GM12878 (cell line): ENCODE results near the gene LPGAT1. TPM values are rescaled to one million over a fixed set of nuclear protein-coding genes. Genes with fewer than 3 reads are reported as not detected.

ENCODE experiments used
- ATAC-seq: fragments of 200-7000 bp; cut with Tn5 transposase; 3 replicates; pipeline ENCODE4 v1.9.1; 2020; ENCODE audit warnings: mild to moderate bottlenecking, moderate library complexity
- BruUV-seq: library from RNA; stranded (reverse); fragments of 400-500 nt; replicated peaks from 2 replicates; lab custom pipeline; 2021; lab: Mats Ljungman, UMichigan
- CTCF ChIA-PET: fragments of 300-600 bp; sonication (Branson Sonifier 250); formaldehyde crosslinking; extraction: SDS; loops from one replicate; lab custom pipeline; 2021; ENCODE audit warnings: inconsistent platforms; lab: Yijun Ruan, JAX
- POLR2A ChIA-PET: fragments of 350-600 bp; formaldehyde crosslinking; extraction: SDS; loops from one replicate; lab custom pipeline; 2021; ENCODE audit warnings: inconsistent platforms; lab: Charles Lee
- RAD21 ChIA-PET: fragments of 300-600 bp; sonication (Branson Sonifier 250); formaldehyde crosslinking; loops from one replicate; lab custom pipeline; 2023; ENCODE audit warnings: antibody characterized with exemption; ENCODE audit not compliant: unreplicated experiment; lab: Charles Lee
- SMC1A ChIA-PET: fragments of 300-600 bp; sonication (Branson Sonifier 250); formaldehyde crosslinking; loops from one replicate; lab custom pipeline; 2023; ENCODE audit not compliant: unreplicated experiment, uncharacterized antibody; lab: Charles Lee
- DNase-seq: peaks from one replicate; pipeline ENCODE4 v3.0.0-alpha.2; 2011; ENCODE audit warnings: low read depth, low spot score
- FAIRE-seq: peaks from 3 replicates; lab custom pipeline; 2011; peaks lifted over from hg19 to GRCh38; lab: Jason Lieb, UNC
- H2AFZ ChIP-seq: 2 replicates; pipeline ENCODE4 v1.6.0; 2011; ENCODE audit warnings: low read depth, low read length, control low read depth; ENCODE audit not compliant: control insufficient read depth
- H3K27ac ChIP-seq: 2 replicates; pipeline ENCODE4 v1.5.1; 2011; ENCODE audit warnings: control low read depth; ENCODE audit not compliant: control insufficient read depth, insufficient read depth
- H3K27me3 ChIP-seq, 2 experiments: replicated peaks in 1 of 2; 2 replicates each; pipeline versions ENCODE4 v1.6.0 to v1.6.1; 2011; ENCODE audit warnings: low read length in 1 of 2; ENCODE audit not compliant: control insufficient read depth in 2 of 2, insufficient read depth in 2 of 2
- H3K36me3 ChIP-seq, 2 experiments: 2 replicates each; pipeline ENCODE4 v1.5.1; 2011; ENCODE audit warnings: low read length in 1 of 2; ENCODE audit not compliant: control insufficient read depth in 2 of 2, insufficient read depth in 2 of 2
- H3K4me1 ChIP-seq: 2 replicates; pipeline ENCODE4 v1.6.1; 2011; ENCODE audit warnings: mild to moderate bottlenecking, low read length, moderate library complexity, mixed read lengths; ENCODE audit not compliant: control insufficient read depth, insufficient read depth
- H3K4me2 ChIP-seq: 2 replicates; pipeline ENCODE4 v1.6.0; 2011; ENCODE audit warnings: control low read depth; ENCODE audit not compliant: control insufficient read depth, insufficient read depth
- H3K4me3 ChIP-seq: fragments of 200-600 bp; sonication (generic); 2 replicates; pipeline ENCODE4 v1.5.1; 2016
- H3K79me2 ChIP-seq: 2 replicates; pipeline ENCODE4 v1.6.0; 2011; ENCODE audit warnings: low read length; ENCODE audit not compliant: control insufficient read depth, insufficient read depth
- H3K9ac ChIP-seq: 2 replicates; pipeline ENCODE4 v1.8.0; 2011; ENCODE audit warnings: low read length, control low read depth, mixed read lengths; ENCODE audit not compliant: control insufficient read depth, insufficient read depth
- H3K9me3 ChIP-seq: replicated peaks from 3 replicates; pipeline ENCODE4 v1.5.1; 2011; ENCODE audit warnings: mild to moderate bottlenecking, low read length; ENCODE audit not compliant: control insufficient read depth, insufficient read depth
- H4K20me1 ChIP-seq: 2 replicates; pipeline ENCODE4 v1.6.0; 2011; ENCODE audit not compliant: control insufficient read depth, insufficient read depth
- CEBPZ ChIP-seq: fragments of 150-350 bp; IDR thresholded peaks from 2 replicates; pipeline ENCODE4 v1.6.1; 2016; ENCODE audit warnings: low read depth, low read length
- CUX1 ChIP-seq: IDR thresholded peaks from 2 replicates; pipeline ENCODE4 v1.6.1; 2012; ENCODE audit warnings: improper control_type of control experiment, low read depth, low read length; ENCODE audit not compliant: insufficient replicate concordance
- ETV6 ChIP-seq, 2 experiments: fragments of 450-650 bp in 1 of 2; IDR thresholded peaks in 1 of 2; conservative IDR thresholded peaks in 1 of 2; 2 replicates each; pipeline ENCODE4 v1.6.1; 2014; ENCODE audit warnings: antibody characterized with exemption in 1 of 2, borderline replicate concordance in 1 of 2, low read depth in 1 of 2, mild to moderate bottlenecking in 1 of 2, moderate library complexity in 1 of 2
- EZH2 ChIP-seq: IDR thresholded peaks from 2 replicates; pipeline ENCODE4 v1.6.1; 2012; ENCODE audit warnings: low read depth, mild to moderate bottlenecking, control low read depth, inconsistent platforms, low read length, borderline replicate concordance; ENCODE audit not compliant: control insufficient read depth
- GATAD2B ChIP-seq: fragments of 450-650 bp; conservative IDR thresholded peaks from 2 replicates; pipeline ENCODE4 v1.6.1; 2017; ENCODE audit warnings: low read depth, mild to moderate bottlenecking, moderate library complexity
- HDAC2 ChIP-seq: fragments of 200-600 bp; sonication (generic); IDR thresholded peaks from 2 replicates; pipeline ENCODE4 v1.6.1; 2017
- MTA3 ChIP-seq: IDR thresholded peaks from 2 replicates; pipeline ENCODE4 v1.6.1; 2012; ENCODE audit warnings: low read length, inconsistent platforms, borderline replicate concordance
- MYB ChIP-seq: fragments of 150-350 bp; IDR thresholded peaks from 2 replicates; pipeline ENCODE4 v1.6.1; 2014; ENCODE audit warnings: mild to moderate bottlenecking, low read depth, low read length, borderline replicate concordance
- NFXL1 ChIP-seq: fragments of 450-650 bp; IDR thresholded peaks from 2 replicates; pipeline ENCODE4 v1.6.1; 2017; ENCODE audit warnings: antibody characterized with exemption, mild to moderate bottlenecking, borderline replicate concordance
- RAD21 ChIP-seq: IDR thresholded peaks from 2 replicates; pipeline ENCODE4 v1.6.1; 2011; ENCODE audit warnings: mild to moderate bottlenecking, low read depth, low read length, moderate library complexity; ENCODE audit not compliant: insufficient read depth
- SIX5 ChIP-seq: IDR thresholded peaks from 2 replicates; pipeline ENCODE4 v1.6.1; 2011; ENCODE audit warnings: mild to moderate bottlenecking, low read depth, low read length, moderate library complexity; ENCODE audit not compliant: severe bottlenecking
- SMAD1 ChIP-seq: fragments of 450-650 bp; IDR thresholded peaks from 2 replicates; pipeline ENCODE4 v1.6.1; 2018; ENCODE audit warnings: mild to moderate bottlenecking, low read depth; ENCODE audit not compliant: partially characterized antibody
- SPI1 ChIP-seq: IDR thresholded peaks from 2 replicates; pipeline ENCODE4 v1.6.1; 2011; ENCODE audit warnings: low read depth, mild to moderate bottlenecking, low read length, moderate library complexity, borderline replicate concordance; ENCODE audit not compliant: insufficient read depth
- USF2 ChIP-seq: IDR thresholded peaks from 2 replicates; pipeline ENCODE4 v1.6.1; 2011; ENCODE audit warnings: low read depth, low read length, improper control_type of control experiment, borderline replicate concordance
- WGBS: methylation state at CpG from one replicate; pipeline ENCODE4 v1.1.6; 2016; ENCODE audit warnings: low lambda C conversion rate; ENCODE audit not compliant: insufficient replicate concordance, insufficient coverage; ENCODE audit errors: missing lambda C conversion rate; 5-methylcytosine and 5-hydroxymethylcytosine counted together
- in situ Hi-C: fragments of 300-500 bp; cut with MboI; formaldehyde crosslinking; loops from 9 replicates; pipeline ENCODE4 v1.14.3; 2018; ENCODE audit warnings: mixed read lengths
- intact Hi-C: fragments of 100-400 bp; cut with micrococcal nuclease; formaldehyde crosslinking; loops from one replicate; pipeline ENCODE4 v1.14.2; 2022; ENCODE audit not compliant: unreplicated experiment
- polyA plus RNA-seq, 11 experiments: library from polyadenylated mRNA; depleted of rRNA in 4 of 11; unstranded in 6 of 11; stranded (reverse) in 5 of 11; fragments of >200 nt; fragmentation: Nextera tagmentation in 4 of 11; fragmentation: Illumina TruSeq in 1 of 11; extraction: Ambion mirVana in 4 of 11; extraction: Trizol in 1 of 11; gene quantifications; 1 replicate in 1 of 11; 2 replicates in 10 of 11; pipeline versions ENCODE4 v1.2.1 to v1.2.3, GENCODE V29; 2011 to 2016; ENCODE audit warnings: inconsistent platforms in 2 of 11, missing spikeins in 2 of 11, low read depth in 1 of 11
- total RNA-seq, 4 experiments: library from RNA; depleted of rRNA in 3 of 4; stranded (reverse); fragments of >200 nt in 3 of 4; fragmentation: Illumina TruSeq in 1 of 4; extraction: Trizol in 1 of 4; gene quantifications; 2 replicates each; pipeline versions ENCODE4 v1.2.1 to v1.2.3, GENCODE V29; 2013 to 2021

Gene LPGAT1
- total and polyA plus RNA-seq, 10 of the 15 experiments (the other 5 are each of a cell fraction or from before 2014, with no cell fraction given): 5.8 to 40.6 (median 19.2) TPM

GRCh38 chr1:211730347-211730746, 100.2 kb downstream of the LPGAT1 start:
- ChIA-PET POLR2A (interaction anchor here (0.6 kb wide), 1 partner anchor 10 kb away, joined by 7 read pairs; no protein-coding TSS in a partner anchor), SMC1A (interaction anchor here (2.1 kb wide), 1 partner anchor 9 kb away, joined by 12 read pairs; no protein-coding TSS in a partner anchor), CTCF (interaction anchor here (1.1 to 1.7 kb wide), 2 partner anchors 9 to 32 kb away, joined by 3 to 7 read pairs; no protein-coding TSS in a partner anchor), RAD21 (no interaction called here)
- DNase-seq (no peak), FAIRE-seq (no peak), ATAC-seq (no peak)
- H3K27ac ChIP-seq: no peak overlapping the region
- H3K79me2 ChIP-seq: no peaks in the 10 kb centered on the region
- no peak overlapping the region for H3K9ac ChIP-seq
- no peak overlapping the region for H3K4me3 ChIP-seq
- H3K4me2 ChIP-seq: no peak overlapping the region
- no peaks in the 10 kb centered on the region for H3K36me3 ChIP-seq
- H2AFZ ChIP-seq: no peak overlapping the region
- in situ Hi-C loops: no loop called here
- no peaks in the 10 kb centered on the region for H4K20me1 ChIP-seq
- no peaks in the 10 kb centered on the region for H3K27me3 ChIP-seq
- WGBS: 0% methylated on average over 4 of the region's 4 CpGs
- peaks cover 9% of the 10 kb centered on the region for H3K4me1 ChIP-seq
- intact Hi-C loops: no loop called here
- BruUV-seq: no TSS peak
- no peaks in the 10 kb centered on the region for H3K9me3 ChIP-seq
- no peak for TF ChIP-seq ETV6 (conservative IDR thresholded peaks at IDR 0.05 in 1 of 2, IDR thresholded peaks at IDR 0.05 in 1 of 2; ENCODE audit: borderline replicate concordance in 1 of 2, low read depth in 1 of 2)
- no peak for TF ChIP-seq SMAD1
- no peak for TF ChIP-seq RAD21
- TF ChIP-seq SIX5: no peak
- TF ChIP-seq EZH2: no peak
- no peak for TF ChIP-seq USF2
- no peak for TF ChIP-seq CUX1
- TF ChIP-seq MTA3: no peak
- TF ChIP-seq SPI1: no peak
- TF ChIP-seq NFXL1: no peak
- TF ChIP-seq CEBPZ: no peak
- TF ChIP-seq MYB: no peak
- no peak for TF ChIP-seq GATAD2B
- no peak for TF ChIP-seq HDAC2
